HL-60 (cell line): ENCODE measurements around the gene ANKRD1.

Source experiments
- DNase-seq, 2 experiments: peaks; one replicate each; pipeline ENCODE4 v3.0.0-alpha.2; 2010 to 2020; ENCODE audit warnings: low read depth in 1 of 2, low spot score in 1 of 2
- H3K27ac ChIP-seq: fragments of 250-450 bp; sonication (Bioruptor Pico); replicated peaks from 2 replicates; pipeline ENCODE4 v1.5.1; 2020; ENCODE audit warnings: mild to moderate bottlenecking, moderate library complexity
- H3K27me3 ChIP-seq: fragments of 250-450 bp; sonication (Bioruptor Pico); 2 replicates; pipeline ENCODE4 v1.5.1; 2021; ENCODE audit warnings: mild to moderate bottlenecking, moderate library complexity; ENCODE audit not compliant: insufficient read depth, poor library complexity, severe bottlenecking
- H3K4me3 ChIP-seq: replicated peaks from 2 replicates; pipeline ENCODE4 v1.5.1; 2011; ENCODE audit warnings: mild to moderate bottlenecking, control low read depth, low read length; ENCODE audit not compliant: insufficient read depth
- CTCF ChIP-seq: IDR thresholded peaks from one replicate; pipeline ENCODE4 v1.5.1; 2011; ENCODE audit warnings: low read length, control low read depth, inconsistent platforms; ENCODE audit not compliant: insufficient read depth
- GABPA ChIP-seq: IDR thresholded peaks from 2 replicates; pipeline ENCODE4 v1.6.1; 2012; ENCODE audit warnings: low read depth
- POLR2AphosphoS5 ChIP-seq: IDR thresholded peaks from 2 replicates; pipeline ENCODE4 v1.6.1; 2012; ENCODE audit warnings: low read depth
- REST ChIP-seq: IDR thresholded peaks from 2 replicates; pipeline ENCODE4 v1.6.1; 2012; ENCODE audit warnings: low read depth; ENCODE audit not compliant: insufficient replicate concordance
- SPI1 ChIP-seq: IDR thresholded peaks from 2 replicates; pipeline ENCODE4 v1.6.1; 2012; ENCODE audit warnings: low read depth, mild to moderate bottlenecking, borderline replicate concordance

The ANKRD1 gene

GRCh38 chr10:90872648-90873020, 48.3 kb downstream of the ANKRD1 start:
- no peaks in the 10 kb centered on the region for H3K27me3 ChIP-seq
- H3K4me3 ChIP-seq, result peak overlapping the region; percentile 66
- peak overlapping the region; percentile 65 for H3K27ac ChIP-seq
- TF ChIP-seq POLR2AphosphoS5 (no peak), REST (no peak), SPI1 (no peak), CTCF (no peak), GABPA (no peak)
- no peak for DNase-seq

GRCh38 chr10:90871766-90872647, 48.9 kb downstream of the ANKRD1 start, which contains the start of gene RPP30:
Gene RPP30 (plus strand): TSS chr10:90871974. CDS start chr10:90871987, 13 bp downstream.
- no peaks in the 10 kb centered on the region for H3K27me3 ChIP-seq
- peak within 1 kb of the TSS; percentile 66 for H3K4me3 ChIP-seq
- TF ChIP-seq POLR2AphosphoS5 (peak; percentile 67; the same call in 1 of the 2 replicates), REST (no peak)
- DNase-seq, result peak; percentile 69 to 82
- H3K27ac ChIP-seq, result peak within 1 kb of the TSS; percentile 65

GRCh38 chr10:90871279-90871765, 49.6 kb downstream of the ANKRD1 start:
- peak overlapping the region; percentile 66 for H3K4me3 ChIP-seq
- TF ChIP-seq SPI1, result no peak
- peak; percentile 30 for TF ChIP-seq CTCF
- peak; percentile 58 to 71 for DNase-seq
- peak overlapping the region; percentile 37; the same call in 1 of the 2 replicates for H3K27ac ChIP-seq
- H3K27me3 ChIP-seq, result no peaks in the 10 kb centered on the region

GRCh38 chr10:90866050-90866598, 54.8 kb downstream of the ANKRD1 start:
- Histone ChIP-seq H3K4me3 (no peak overlapping the region), H3K27me3 (peaks cover 7% of the 10 kb centered on the region), H3K27ac (no peak overlapping the region)
- TF ChIP-seq GABPA (no peak), CTCF (no peak)
- DNase-seq, result no peak
